Tibial artery (tissue), 4 donors: ENCODE data around the gene LMNTD1.
"Not testable (repeated sequence)": the region's sequence is repeated elsewhere in the genome, so short reads cannot be mapped to it uniquely, and the experiment has no call there.

Experiments
- DNase-seq, 2 donors: peaks; one replicate each; pipeline ENCODE4 v3.0.0-alpha.2; 2019
- H3K27ac ChIP-seq, 2 donors: fragments of 200-600 bp; sonication (generic) in 1 of 2; 1 replicate in 1 of 2; 2 replicates in 1 of 2; pipeline ENCODE4 v1.5.1; 2018 to 2019; ENCODE audit warnings: mild to moderate bottlenecking in 1 of 2
- H3K27me3 ChIP-seq, 2 donors: fragments of 200-600 bp; sonication (generic) in 1 of 2; one replicate each; pipeline versions ENCODE4 v1.5.1 to v1.6.0; 2016 to 2019
- H3K36me3 ChIP-seq, 3 donors: fragments of 200-600 bp; sonication (generic) in 2 of 3; one replicate each; pipeline ENCODE4 v1.5.1; 2016 to 2019; ENCODE audit warnings: mild to moderate bottlenecking in 2 of 3
- H3K4me1 ChIP-seq, 4 donors: fragments of 200-600 bp; sonication (generic) in 2 of 4; 1 replicate in 3 of 4; 2 replicates in 1 of 4; pipeline ENCODE4 v1.5.1; 2016 to 2019
- H3K4me3 ChIP-seq, 2 donors: fragments of 200-600 bp; sonication (generic) in 1 of 2; 1 replicate in 1 of 2; 2 replicates in 1 of 2; pipeline ENCODE4 v1.5.1; 2018 to 2019; ENCODE audit warnings: mild to moderate bottlenecking in 2 of 2
- H3K9me3 ChIP-seq, 3 donors: fragments of 200-600 bp; sonication (generic) in 1 of 3; one replicate each; pipeline ENCODE4 v1.5.1; 2016 to 2019
- CTCF ChIP-seq, 2 experiments: fragments of 200-600 bp in 1 of 2; fragments of 450-650 bp in 1 of 2; IDR thresholded peaks; one replicate each; pipeline ENCODE4 v1.5.1; 2017 to 2019; ENCODE audit warnings: antibody characterized with exemption in 2 of 2, mild to moderate bottlenecking in 1 of 2, moderate library complexity in 1 of 2
- intact Hi-C: fragments of 100-400 bp; cut with DNase I; formaldehyde crosslinking; loops from one replicate; pipeline ENCODE4 v1.15.0; 2023; ENCODE audit warnings: low total_unique reads

The LMNTD1 gene

GRCh38 chr12:25434515-25434914 lies 118.6 kb downstream of the LMNTD1 start:
- H3K27ac ChIP-seq: no peak overlapping the region
- no peaks in the 10 kb centered on the region for H3K36me3 ChIP-seq
- intact Hi-C loops: no loop called here
- no peaks in the 10 kb centered on the region for H3K9me3 ChIP-seq
- no peak overlapping the region for H3K4me3 ChIP-seq
- TF ChIP-seq CTCF (IDR thresholded peaks at IDR 0.05): no peak
- peaks cover 0 to 4% (median 0%) of the 10 kb centered on the region in 4 donors for H3K4me1 ChIP-seq
- no peaks in the 10 kb centered on the region for H3K27me3 ChIP-seq
- DNase-seq: no peak

GRCh38 chr12:25433581-25434325 lies 119.3 kb downstream of the LMNTD1 start:
- no peaks in the 10 kb centered on the region for H3K36me3 ChIP-seq
- no peaks in the 10 kb centered on the region for H3K27me3 ChIP-seq
- H3K4me3 ChIP-seq: no peak overlapping the region
- no peak overlapping the region for H3K27ac ChIP-seq
- H3K4me1 ChIP-seq: peaks cover 0 to 4% (median 0%) of the 10 kb centered on the region in 4 donors
- no peak for TF ChIP-seq CTCF (IDR thresholded peaks at IDR 0.05)
- H3K9me3 ChIP-seq: no peaks in the 10 kb centered on the region
- intact Hi-C loops: no loop called here
- DNase-seq: no peak

- no peaks in the 10 kb centered on the region for H3K9me3 ChIP-seq
- no peak overlapping the region for H3K27ac ChIP-seq
- DNase-seq: no peak
- H3K4me1 ChIP-seq: peaks cover 0 to 4% (median 0%) of the 10 kb centered on the region in 4 donors
- intact Hi-C loops: no loop called here
- no peak overlapping the region for H3K4me3 ChIP-seq
- no peak for TF ChIP-seq CTCF (IDR thresholded peaks at IDR 0.05)
- no peaks in the 10 kb centered on the region for H3K27me3 ChIP-seq
- H3K36me3 ChIP-seq: no peaks in the 10 kb centered on the region
These were observed 120.1 kb downstream of the LMNTD1 start for GRCh38 chr12:25433024-25433423.

- Histone ChIP-seq H3K27ac (no peak overlapping the region), H3K9me3 (no peaks in the 10 kb centered on the region), H3K27me3 (no peaks in the 10 kb centered on the region), H3K4me3 (no peak overlapping the region), H3K36me3 (no peaks in the 10 kb centered on the region), H3K4me1 (peaks cover 0 to 18% (median 4%) of the 10 kb centered on the region in 4 donors)
- no peak for TF ChIP-seq CTCF (IDR thresholded peaks at IDR 0.05)
- intact Hi-C loops: no loop called here
- no peak for DNase-seq
These were observed 125.5 kb downstream of the LMNTD1 start for GRCh38 chr12:25427337-25428249.

- H3K27me3 ChIP-seq, H3K9me3 ChIP-seq, H3K27ac ChIP-seq, H3K4me3 ChIP-seq, DNase-seq, H3K36me3 ChIP-seq, intact Hi-C loops: not testable (repeated sequence)
- peaks cover 0 to 18% (median 4%) of the 10 kb centered on the region in 4 donors for H3K4me1 ChIP-seq
These were observed 126.3 kb downstream of the LMNTD1 start for GRCh38 chr12:25426821-25427220.
